ENCODE results near the gene ZXDC. TPM values are rescaled to one million over a fixed set of nuclear protein-coding genes. Genes with fewer than 3 reads are reported as not detected.
A peak's percentile ranks its signal among the peaks of the same experiment; 100 is the strongest.

Gene ZXDC
- 10 to 100 TPM; 25.9 to 47.6 (median 35.3) TPM for total RNA-seq

GRCh38 chr3:126475413-126476114 is at the start of gene ZXDC:
TSS of gene ZXDC (minus strand) at chr3:126475891. CDS start at chr3:126475865, 26 bp downstream.
- WGBS, 2 donors (ENCODE audit: low coverage in 1 of 2), result no CpG with 5 or more reads among the region's 112 CpGs
- ATAC-seq, result peak; percentile 92
- H3K27ac ChIP-seq, result peak within 1 kb of the TSS; percentile 88 to 99 (median 96)
- TF ChIP-seq POLR2AphosphoS5 (IDR thresholded peaks at IDR 0.05), result peak; percentile 65
- TF ChIP-seq, protein P1, sequence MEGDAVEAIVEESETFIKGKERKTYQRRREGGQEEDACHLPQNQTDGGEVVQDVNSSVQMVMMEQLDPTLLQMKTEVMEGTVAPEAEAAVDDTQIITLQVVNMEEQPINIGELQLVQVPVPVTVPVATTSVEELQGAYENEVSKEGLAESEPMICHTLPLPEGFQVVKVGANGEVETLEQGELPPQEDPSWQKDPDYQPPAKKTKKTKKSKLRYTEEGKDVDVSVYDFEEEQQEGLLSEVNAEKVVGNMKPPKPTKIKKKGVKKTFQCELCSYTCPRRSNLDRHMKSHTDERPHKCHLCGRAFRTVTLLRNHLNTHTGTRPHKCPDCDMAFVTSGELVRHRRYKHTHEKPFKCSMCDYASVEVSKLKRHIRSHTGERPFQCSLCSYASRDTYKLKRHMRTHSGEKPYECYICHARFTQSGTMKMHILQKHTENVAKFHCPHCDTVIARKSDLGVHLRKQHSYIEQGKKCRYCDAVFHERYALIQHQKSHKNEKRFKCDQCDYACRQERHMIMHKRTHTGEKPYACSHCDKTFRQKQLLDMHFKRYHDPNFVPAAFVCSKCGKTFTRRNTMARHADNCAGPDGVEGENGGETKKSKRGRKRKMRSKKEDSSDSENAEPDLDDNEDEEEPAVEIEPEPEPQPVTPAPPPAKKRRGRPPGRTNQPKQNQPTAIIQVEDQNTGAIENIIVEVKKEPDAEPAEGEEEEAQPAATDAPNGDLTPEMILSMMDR (IDR thresholded peaks at IDR 0.05), result peak in 3 of 4 experiments; percentile 56 to 66 (median 56)
- peak; percentile 78 to 91 for TF ChIP-seq POLR2A (IDR thresholded peaks at IDR 0.05)
- no peak for TF ChIP-seq EP300 (IDR thresholded peaks at IDR 0.05)
- no peaks in the 10 kb centered on the region for H3K27me3 ChIP-seq
- H3K4me1 ChIP-seq, result peaks cover 13 to 54% (median 30%) of the 10 kb centered on the region in 3 donors
- peaks cover 0 to 10% of the 10 kb centered on the region in 2 donors for H3K36me3 ChIP-seq
- H3K4me3 ChIP-seq, result peak within 1 kb of the TSS; percentile 78 to 85
- no peaks in the 10 kb centered on the region for H3K9me3 ChIP-seq

DNA sequence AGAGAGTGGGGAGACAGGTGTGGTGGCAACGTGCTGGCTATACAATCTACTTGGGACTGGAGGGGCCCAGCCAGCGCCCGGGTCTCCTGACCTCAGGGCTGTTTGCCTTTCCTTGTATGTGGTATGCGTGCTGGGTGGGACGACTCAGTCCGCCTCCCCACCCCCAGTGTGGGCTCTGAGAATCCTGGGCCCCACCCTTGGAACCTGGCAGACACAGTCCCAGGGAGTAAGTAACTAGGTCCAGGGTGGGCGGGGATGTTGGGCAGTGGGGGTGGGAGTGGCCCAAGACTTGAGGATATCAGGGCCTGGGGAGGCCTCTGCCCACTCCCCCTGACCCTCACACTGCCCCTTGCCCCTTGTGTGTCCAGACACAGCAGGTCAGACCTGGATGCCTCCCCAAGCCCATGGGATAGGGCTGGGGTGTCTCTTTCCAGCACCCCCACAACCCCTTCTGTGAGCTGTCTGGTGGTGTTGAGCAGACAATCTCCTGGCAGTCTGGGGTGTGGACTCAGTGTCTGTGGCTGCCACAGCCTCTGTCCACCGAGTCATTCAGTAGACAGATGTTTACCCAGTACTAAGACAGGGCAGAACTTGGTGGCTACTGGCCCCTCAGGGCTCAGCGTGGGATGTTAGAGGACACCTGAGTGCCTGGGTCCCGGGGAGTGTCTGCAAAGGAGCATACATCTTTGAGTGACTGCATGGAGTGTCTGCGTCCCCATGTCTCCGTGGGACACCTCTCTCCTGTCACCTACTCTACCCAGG is 49.6 kb upstream of the ZXDC start:
- peaks cover 39% of the 10 kb centered on the region for H3K27me3 ChIP-seq
- 100% methylated on average over 1 of the region's 12 CpGs; no CpG with 5 or more reads in 1 of the 2 donors for WGBS, 2 donors (ENCODE audit: low coverage in 1 of 2)
- H3K36me3 ChIP-seq, result no peaks in the 10 kb centered on the region
- no peaks in the 10 kb centered on the region for H3K9me3 ChIP-seq
- peak overlapping the region in 1 of 2 donors; percentile 49 for H3K4me3 ChIP-seq
- ATAC-seq, result no peak
- H3K27ac ChIP-seq, result no peak overlapping the region
- peaks cover 0 to 15% (median 10%) of the 10 kb centered on the region in 3 donors for H3K4me1 ChIP-seq
- TF ChIP-seq, protein P1 (IDR thresholded peaks at IDR 0.05), result no peak

- Histone ChIP-seq H3K4me1 (peaks cover 0 to 15% (median 10%) of the 10 kb centered on the region in 3 donors), H3K9me3 (no peaks in the 10 kb centered on the region), H3K36me3 (no peaks in the 10 kb centered on the region), H3K4me3 (peak overlapping the region; percentile 6 to 49), H3K27me3 (peaks cover 42% of the 10 kb centered on the region), H3K27ac (peak overlapping the region in 1 of 4 donors; percentile 11)
- TF ChIP-seq POLR2A (IDR thresholded peaks at IDR 0.05), result no peak
- no peak for TF ChIP-seq POLR2AphosphoS5 (IDR thresholded peaks at IDR 0.05)
- TF ChIP-seq, protein P1 (IDR thresholded peaks at IDR 0.05), result no peak
- no peak for TF ChIP-seq EP300 (IDR thresholded peaks at IDR 0.05)
- ATAC-seq, result no peak
- WGBS, 2 donors (ENCODE audit: low coverage in 1 of 2), result 7% methylated on average over 5 of the region's 31 CpGs; no CpG with 5 or more reads in 1 of the 2 donors
Measured at GRCh38 chr3:126524429-126524988, 48.8 kb upstream of the ZXDC start.

GRCh38 chr3:126523745-126524428 is 48.2 kb upstream of the ZXDC start, which contains the start of gene CHST13:
TSS of gene CHST13 (plus strand) at chr3:126524155. CDS start at chr3:126524333, 178 bp downstream.
- peak; percentile 65 for ATAC-seq
- no peak for TF ChIP-seq POLR2A (IDR thresholded peaks at IDR 0.05)
- TF ChIP-seq POLR2AphosphoS5 (IDR thresholded peaks at IDR 0.05), result no peak
- TF ChIP-seq EP300 (IDR thresholded peaks at IDR 0.05), result no peak
- TF ChIP-seq, protein P1 (IDR thresholded peaks at IDR 0.05), result no peak
- H3K27me3 ChIP-seq, result peaks cover 42% of the 10 kb centered on the region
- no peaks in the 10 kb centered on the region for H3K9me3 ChIP-seq
- no peaks in the 10 kb centered on the region for H3K36me3 ChIP-seq
- peaks cover 0 to 15% (median 10%) of the 10 kb centered on the region in 3 donors for H3K4me1 ChIP-seq
- WGBS, 2 donors (ENCODE audit: low coverage in 1 of 2), result no CpG with 5 or more reads among the region's 56 CpGs
- peak within 1 kb of the TSS in 1 of 4 donors; percentile 11 for H3K27ac ChIP-seq
- peak within 1 kb of the TSS; percentile 6 to 49 for H3K4me3 ChIP-seq

Measured in gastroesophageal sphincter (tissue), 4 donors.